ENCODE measurements around the gene ATP1B3.
"Not testable (repeated sequence)": the region's sequence is repeated elsewhere in the genome, so short reads cannot be mapped to it uniquely, and the experiment has no call there.

The ATP1B3 gene

DNA sequence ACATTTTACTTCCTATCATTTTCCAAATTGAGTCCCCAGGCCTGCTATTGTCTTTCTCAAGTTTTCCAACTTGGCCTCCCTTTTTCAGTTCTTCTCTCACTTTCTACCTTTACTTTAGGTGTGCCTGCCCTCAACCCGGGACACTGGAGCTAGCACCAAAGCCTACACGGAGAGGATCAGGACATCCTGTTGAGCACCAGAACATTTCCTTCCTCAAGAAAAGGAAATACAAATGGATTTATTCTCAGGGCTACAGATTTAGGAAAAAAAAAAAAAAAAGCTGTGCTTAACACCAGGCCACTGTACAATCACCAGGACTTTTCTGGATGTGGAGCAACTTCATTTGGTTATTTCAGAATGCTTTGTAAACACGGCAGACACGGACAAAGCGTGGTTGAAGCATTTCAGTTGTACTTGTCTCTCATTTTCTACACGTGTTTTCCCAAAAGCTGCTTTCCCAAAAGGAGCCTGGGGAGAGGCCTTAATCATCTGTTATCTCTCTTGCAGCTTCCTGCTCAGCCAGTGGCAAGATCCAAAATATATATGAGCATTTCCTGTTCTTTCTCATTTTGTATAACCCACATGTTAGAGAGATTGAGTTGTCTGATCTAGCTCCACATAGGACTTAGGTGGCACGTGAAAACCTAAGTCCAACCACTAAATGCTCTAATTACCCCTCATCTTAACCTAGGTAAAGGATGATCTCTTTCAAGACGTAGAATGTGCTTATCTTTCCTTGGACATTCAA is 15.5 kb upstream of the ATP1B3 start:
- no peak for DNase-seq

DNA sequence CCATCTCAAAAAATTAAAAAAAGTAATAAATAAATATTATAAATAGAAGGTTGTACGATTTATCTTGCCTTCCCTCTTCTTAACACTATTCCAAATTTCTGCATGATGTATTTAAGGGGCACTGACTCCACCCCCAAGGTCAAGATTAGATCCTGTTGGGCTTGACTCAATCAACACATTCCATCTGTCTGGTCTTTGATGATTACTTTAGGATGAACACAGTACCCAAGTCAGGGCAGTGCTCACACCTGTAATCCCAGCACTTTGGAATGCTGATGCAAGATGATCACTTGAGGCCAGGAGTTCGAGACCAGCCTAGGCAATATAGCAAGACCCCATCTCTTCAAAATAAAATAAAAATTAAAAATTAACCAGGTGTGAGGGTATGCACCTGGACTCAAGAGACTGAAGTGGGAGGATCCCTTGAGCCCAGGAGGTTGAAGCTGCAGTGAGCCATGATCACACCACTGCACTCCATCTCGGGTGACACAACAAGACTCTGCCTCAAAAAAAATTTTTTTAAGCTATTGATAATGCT is 14.1 kb upstream of the ATP1B3 start:
- DNase-seq: no peak

DNA sequence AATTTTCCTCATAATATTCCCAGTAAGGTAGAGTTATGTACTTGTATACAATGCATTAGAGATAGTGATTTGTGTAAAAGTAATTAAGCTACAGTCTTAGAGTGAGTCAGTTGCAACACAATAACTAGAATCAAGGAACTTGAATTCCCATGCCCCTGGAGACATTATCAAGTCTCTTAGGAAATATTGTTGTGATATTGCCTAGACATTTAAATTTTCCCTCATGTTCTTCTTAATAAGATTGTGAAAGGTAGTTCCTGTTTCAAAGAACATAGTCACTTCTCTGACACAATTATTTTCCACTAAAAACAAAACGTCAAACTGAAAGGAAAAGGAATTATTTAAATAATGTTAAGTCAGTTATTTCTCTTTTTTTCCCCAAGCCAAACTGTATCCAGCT is 13.0 kb upstream of the ATP1B3 start:
- DNase-seq: no peak

DNA sequence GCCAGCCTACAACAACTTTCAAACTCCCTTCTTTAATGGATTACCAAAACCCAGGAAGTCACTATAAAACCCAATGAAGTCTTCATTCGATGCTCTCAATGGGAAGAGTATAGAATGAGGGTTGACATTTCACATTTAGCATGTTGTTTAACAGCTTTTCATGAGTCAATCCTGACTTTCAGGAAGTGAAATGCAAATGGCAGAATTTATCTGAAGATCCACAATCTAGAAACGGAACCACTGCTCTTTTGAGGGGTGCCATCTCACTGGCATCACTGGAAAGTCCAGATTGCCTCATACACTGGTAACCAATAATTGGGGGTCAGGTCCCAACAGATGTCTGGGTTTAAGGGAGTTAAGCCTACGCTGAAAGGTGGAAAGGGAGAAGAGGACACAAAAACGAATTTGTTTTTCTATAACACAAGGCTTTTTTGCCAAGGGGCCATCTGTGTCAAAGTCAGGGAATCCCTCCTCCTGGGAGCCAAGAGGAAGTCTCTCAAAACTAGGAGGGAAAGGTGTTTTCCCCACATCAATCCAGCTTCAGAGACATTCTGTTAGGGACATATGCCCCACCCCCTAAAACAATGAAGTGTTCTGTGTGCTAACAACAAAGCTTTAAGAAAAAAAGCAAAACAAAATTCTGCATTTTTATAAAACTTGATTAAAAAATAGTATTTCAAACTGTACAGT is 12.0 kb upstream of the ATP1B3 start:
- DNase-seq: no peak

DNA sequence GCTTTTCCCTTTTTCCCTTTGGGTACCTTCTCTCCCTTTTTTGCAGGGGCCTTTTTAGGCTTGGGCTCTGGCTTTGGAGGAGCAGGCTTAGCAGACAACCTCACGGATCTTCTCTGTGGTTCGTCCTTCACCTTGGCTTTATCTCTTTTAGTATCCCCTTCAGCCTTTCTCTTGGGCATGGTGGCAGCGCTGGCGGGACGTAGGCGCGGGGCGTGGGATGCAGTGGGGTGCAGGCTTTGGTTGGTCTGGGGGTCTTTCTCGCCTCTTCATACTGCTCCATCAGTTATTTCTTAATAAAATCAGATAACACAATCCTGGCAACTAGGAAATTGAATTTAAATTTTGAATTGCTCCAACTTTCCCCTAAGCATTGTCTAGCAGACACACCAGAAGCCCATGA is 11.3 kb upstream of the ATP1B3 start:
- DNase-seq: no peak

DNA sequence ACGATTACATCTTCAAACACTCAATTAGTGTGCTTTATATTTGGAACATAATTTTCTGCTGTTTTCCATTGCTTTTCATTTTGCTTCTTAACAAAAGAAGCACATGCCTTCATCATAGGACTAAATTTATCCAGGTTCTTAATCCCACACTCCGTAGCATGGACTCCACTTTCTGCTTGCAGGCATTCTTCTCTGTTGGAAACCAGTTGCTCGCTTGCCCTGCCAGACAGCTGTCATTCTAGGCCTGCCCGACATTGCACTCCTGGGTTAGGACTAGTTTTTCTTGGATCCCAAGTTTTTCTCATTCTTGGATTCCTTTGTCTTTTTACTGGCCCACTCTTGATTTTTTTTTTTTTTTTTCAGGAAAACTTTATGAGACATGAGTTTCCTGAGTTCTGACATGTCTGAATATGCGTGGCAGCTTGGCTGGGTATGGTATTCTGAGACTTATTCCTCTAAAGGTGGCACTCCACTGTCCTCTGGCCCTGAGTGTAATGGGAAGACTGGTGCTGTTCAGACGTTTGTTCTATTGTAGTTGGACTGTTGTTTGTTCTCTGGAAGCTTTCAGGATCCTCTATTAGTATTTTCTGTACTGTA is 6.3 kb upstream of the ATP1B3 start:
- DNase-seq: no peak

DNA sequence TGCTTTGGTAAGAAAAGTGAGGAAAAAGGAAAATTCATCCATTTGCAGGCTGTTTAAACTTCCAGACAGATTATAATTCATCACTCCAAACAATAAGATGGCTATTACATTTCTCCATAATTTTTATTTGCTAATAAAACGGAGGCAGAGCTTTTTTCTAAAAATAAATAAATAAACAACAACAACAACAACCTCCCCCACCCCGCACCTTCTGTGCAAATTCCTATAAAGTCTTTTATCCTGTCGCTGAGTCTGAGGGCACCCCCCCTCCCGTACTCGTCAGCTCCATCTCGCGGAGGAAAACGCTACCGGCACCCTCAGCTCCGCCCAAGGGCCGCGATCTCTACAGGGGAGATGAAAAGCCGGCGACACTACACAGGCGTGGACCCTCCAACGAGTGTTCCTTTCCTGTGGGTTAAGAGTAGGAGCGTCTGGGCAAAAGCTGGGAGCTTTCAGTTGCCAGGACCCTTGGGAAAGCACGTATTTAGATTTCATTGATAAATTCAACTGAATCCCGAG is 1.0 kb upstream of the ATP1B3 start:
- peak; percentile 86 for DNase-seq

DNA sequence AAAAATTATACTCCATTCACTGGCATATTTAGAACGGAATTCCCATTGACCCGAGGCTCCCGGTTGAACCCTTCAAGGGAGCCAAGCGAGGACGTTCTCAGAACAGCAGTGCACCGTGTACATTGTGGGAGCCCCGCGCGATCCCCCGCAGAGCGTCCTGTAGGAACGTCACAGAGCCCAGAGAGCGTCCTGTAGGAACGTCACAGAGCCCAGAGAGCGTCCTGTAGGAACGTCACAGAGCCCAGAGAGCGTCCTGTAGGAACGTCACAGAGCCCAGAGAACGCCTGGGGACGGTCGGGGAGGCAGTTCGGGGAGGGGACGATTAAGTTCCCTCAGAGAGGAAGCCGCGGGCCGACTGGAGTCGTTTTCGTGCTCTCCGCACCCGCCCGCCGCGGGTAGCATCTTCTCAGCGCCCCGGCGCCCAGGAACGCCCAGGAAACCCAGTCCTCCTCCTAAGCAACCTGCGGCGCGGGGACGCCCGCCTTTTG is 506 bp upstream of the ATP1B3 start:
- peak; percentile 51 for DNase-seq

DNA sequence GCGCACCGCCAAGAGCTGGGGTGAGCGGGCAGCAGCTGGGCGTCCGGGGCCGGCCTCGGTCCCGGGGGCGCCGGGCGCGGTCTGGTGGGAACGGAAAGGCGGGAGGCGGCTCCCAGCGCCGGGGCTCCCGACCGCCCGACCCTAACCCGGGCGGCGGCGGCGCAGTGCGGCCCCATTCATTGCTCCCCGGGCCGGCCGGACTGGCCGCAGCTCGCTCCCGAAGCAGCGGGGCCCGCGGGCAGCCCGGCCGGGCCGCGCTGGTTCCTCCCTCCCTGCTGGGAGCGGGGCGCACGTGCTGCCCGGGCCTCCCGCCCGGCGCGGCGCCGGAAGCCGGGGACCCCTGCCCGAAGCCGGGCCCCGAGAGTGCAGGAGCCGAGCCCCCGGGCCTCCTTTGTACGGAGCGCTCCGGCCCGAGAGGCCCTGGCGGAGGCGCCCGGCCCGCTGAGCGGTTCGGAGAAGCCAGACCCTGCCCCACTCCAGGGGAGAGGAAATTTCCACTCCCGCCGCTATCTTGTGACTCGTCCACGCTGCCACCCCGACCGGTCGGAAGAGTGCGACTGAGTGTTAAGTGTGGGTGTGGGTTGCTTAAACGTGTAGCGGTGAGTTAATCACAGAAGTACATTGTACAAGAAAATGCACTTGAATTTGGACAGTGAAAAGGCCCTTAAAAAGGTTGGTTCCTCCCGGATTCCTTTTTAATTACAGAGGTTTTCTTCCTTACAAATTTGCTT is 613 bp downstream of the ATP1B3 start:
- no peak for DNase-seq

DNA sequence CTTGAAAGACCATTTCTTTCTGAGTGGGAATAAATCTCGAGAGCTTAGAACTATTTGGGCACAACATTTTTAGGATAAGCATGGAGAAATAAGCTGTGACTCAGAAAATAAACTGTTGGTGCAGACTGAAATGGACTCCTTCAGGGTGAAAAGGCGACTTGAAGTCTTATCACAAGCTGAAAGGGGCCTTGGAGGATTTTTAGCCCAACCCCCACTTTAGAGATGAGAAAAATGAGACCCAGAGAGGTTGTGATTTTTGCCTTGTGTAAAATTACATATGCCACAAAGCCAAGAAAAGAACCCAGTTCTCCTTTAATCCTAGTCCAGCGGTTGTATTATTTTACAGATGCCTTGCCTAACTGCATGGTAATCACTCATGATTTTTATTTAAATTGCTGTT is 1.5 kb downstream of the ATP1B3 start:
- DNase-seq: no peak

DNA sequence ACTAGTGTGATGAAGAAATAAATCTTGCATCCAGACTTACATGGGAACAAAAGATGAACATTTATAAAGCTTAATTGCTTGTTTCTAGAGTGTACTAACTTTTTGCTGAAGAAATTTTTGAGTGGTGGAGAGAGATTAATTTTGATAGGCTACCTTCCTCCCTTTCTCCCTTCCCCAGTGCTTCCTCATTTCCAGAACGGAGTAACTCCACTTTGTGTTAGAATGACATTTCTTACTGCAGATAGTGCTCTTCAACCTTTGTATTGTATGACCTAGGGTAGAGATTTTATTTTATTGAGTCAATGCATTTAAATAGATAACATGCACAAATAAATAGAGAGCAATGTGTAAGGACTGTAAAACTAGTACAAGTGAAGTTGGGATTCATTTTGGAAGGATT is 1.9 kb downstream of the ATP1B3 start:
- no peak for DNase-seq

DNA sequence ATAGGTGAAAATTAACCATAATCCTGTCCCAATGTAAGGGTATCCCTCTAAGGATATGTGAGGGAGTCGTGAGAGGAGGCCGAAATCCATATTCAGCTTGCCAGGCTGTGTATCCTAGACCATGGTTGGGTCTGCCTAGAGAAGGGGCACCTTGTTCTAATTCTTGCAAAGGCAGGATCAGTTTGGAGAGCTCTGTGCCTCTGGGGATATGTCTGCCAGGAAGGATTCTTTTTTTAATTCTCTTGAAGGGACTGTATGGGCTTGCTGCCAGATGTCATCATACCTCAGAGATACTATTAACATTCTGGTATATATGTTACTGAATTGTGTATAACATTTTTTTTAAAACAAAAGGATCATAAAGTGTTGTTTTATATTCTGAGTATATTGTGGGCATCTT is 2.4 kb downstream of the ATP1B3 start:
- DNase-seq: peak; percentile 14

DNA sequence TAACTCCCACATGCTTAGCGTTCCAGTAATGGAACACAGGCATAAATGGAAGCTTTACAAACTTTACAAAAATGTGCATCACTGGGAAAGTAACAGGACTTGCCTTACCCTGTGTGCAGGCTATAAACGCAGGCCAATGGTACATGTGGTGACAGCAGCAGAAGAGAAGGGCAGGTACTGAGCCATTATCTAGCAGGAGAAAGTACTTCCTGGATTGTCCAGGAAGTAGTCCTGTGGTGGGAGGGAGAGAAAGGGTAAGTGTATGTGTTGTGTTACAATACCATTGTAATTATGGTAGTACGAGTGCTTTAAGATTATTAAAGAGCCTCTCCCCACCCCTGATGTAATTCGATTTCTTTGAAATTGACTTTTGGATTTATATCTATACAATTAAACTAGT is 5.3 kb downstream of the ATP1B3 start:
- no peak for DNase-seq

DNA sequence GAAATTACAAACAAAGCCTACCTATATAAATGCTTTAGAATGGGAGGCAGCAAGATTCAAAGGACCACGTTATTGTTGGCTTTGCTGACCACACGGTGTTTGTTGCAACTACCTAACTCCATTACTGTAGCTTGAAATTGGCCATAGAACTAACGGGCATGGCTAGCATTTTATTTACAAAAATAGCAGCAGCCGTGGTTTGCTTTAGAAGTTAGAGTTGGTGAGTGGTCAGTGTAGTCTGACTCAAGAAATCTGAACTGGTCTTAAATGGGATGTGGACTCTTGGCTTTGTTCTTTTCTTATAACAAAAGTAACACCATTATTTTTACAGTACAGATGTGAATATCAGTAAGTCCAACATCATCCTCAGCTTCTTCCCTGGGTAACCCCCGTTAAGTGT is 10.6 kb downstream of the ATP1B3 start:
- DNase-seq: no peak

DNA sequence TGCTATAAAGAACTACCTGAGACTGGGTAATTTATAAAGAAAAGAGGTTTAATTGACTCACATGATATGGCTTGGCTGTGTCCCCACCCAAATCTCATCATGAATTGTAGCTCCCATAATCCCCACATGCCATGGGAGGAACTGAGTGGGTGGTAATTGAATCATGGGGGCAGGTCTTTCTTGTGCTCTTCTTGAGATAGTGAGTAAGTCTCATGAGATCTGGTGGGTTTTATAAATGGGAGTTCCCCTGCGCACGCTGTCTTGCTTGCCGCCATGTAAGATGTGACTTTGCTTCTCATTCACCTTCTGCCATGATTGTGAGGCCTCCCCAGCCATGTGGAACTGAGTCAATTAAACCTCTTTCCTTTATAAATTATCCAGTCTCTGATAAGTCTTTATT is 12.1 kb downstream of the ATP1B3 start:
- not testable (repeated sequence) for DNase-seq

DNA sequence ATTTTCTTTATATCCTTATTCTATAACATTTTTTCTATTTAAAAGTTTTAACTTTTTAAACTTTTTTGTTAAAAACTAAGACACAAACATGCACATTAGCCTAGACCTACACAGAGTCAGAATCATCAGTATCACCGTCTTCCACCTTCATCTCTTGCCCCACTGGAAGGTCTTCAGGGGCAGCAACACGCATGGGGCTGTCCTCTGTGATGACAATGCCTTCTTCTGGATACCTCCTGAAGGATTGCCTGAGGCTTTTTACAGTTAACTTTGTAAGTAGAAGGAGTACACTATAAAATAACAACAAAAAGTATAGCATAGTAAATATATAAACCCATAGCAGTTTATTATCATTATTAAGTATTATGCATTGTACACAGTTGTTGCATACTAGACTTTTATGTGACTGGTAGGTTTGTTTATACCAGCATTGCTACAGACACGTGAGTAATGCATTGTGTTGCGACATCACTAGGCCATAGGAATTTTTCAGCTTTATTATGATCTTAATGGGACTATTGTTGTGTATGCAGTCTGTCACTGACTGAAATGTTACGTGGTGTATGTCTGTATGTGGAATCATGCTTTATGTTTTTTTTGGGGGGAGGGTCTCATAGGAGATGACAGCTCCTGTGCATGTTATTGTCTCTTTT is 18.2 kb downstream of the ATP1B3 start:
- DNase-seq: no peak

DNA sequence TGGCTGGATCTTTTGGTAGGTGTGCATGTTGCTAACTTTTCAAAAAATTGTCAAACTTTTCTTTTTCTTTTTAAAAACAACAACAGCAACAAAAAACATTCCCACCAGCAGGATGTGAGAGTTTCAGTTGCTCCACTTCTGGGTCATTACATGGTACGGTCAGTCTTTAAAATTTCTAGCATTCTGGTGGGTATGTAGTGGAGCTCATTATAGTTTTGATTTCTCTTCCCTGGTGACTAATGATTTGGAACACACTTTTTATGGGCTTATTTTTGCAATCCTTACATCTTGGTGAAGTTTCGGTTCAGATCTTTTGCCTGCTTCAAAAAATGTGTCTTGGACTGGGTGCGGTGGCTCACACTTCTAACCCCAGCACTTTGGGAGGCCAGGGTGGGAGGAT is 19.3 kb downstream of the ATP1B3 start:
- DNase-seq: no peak

DNA sequence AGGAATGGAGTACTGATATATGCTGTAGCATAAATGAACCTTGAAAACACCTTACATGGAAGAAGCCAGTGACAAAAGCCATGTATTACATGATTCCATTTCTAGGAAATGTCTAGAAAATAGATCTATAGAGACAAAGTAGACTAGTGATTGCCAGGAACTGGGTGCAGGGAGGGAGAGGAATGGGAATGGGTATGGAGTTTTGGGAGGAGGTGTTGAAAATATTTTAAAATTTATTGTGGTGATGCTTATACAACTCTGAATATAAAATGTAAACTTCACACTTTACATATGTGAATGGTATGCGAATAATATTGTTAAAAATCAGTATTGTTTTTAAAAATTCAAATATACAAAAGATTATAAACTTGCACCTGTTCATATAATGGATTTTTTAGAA is 22.5 kb downstream of the ATP1B3 start:
- no peak for DNase-seq

DNA sequence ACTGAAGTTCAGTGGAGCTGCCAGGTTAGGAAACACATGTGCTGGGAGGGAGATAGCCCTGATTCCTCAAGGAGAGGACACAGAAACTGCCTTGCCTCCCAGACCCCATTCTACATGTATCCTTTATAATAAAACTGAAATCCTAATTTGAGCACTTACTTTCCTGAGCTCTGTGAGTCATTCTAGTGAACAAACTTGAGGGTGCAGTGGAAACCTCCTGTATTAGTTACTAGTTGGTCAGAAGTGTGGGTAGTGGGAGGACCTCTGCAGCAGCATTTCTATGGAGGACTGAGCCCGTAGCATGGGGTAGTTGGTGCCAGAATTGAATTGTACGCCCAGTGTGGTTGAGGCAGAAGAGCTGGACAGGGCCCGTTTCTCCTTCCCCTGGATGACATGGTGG is 23.9 kb downstream of the ATP1B3 start:
- no peak for DNase-seq

DNA sequence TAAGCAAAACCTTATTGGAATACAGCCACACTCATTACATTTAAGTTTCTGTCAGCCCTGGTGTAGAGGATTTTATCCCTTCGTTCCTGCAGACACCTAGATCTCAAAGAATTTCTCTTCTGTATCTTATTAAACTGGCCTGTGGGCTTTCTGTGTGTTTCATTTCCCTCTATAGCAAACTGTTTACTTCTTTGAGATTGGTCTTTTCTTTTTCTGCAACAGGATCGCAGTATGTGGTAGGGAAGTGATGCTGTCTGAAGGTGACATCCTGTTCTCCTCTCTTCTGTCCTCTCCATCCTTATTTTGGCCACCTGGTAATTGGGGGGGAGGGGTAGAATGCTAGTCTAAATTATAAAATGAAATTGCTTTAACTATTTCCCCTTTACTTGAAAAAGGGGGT is 25.5 kb downstream of the ATP1B3 start:
- DNase-seq: no peak

DNA sequence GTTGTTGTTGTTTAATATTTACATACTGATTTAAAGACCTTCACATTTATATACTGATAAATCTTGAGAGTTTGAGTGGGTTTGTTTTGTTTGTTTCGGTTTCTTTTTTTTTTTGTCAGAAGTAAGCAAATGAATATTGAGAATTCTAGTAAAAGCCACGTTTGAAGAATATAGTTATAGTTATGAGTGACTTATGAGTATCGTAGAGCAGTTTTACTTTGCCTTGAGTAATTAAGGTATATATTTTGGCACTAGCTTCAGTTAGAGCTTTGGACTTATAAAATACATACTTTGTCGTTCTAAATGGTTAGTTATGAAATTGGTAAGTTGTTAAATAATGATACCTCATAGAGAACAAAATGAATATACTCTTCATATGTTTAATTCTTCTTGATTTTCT is 27.8 kb downstream of the ATP1B3 start:
- DNase-seq: no peak

DNA sequence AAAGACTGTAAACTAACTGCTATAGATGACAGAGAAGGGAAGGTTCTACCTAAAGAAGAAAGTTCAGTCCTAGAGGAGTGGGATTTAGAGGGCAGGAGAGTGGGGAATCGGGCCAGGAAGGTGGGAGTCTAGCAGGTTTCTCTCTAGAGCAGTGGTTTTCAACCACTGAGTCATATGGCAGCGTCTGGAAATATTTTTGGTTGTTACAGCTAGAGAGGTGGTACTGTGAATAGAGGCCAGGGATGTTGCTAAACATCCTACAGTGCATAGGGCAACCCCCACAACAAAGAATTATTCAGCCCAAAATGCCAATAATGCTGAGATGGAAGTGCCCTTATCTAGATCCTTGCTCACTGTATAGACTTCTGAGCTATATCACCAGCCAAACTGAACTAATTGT is 28.7 kb downstream of the ATP1B3 start:
- no peak for DNase-seq

DNA sequence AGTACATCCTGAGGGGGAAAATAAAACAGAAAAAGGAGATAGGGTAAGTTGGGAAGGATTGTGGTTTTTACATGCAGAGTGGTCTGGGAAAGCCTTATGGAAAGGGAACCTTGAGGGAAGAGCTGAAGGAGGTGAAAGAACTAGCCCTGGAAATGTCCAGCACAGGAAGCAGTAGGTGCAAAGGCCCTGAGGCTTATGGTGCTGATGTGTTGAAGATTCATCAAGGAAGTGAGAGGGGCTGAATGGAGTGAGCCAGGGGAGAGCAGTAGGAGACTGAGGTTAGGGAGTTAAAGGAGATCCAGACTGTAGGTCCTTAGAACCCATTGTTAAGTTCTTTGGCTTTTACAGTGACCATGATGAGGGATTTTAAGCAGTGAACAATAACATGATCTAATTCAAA is 33.0 kb downstream of the ATP1B3 start:
- DNase-seq: no peak
